Esophagus muscularis mucosa (tissue), 4 donors: ENCODE data around the gene SNRNP70.

ENCODE experiments used
- CTCF ChIP-seq, 3 experiments: fragments of 200-600 bp in 2 of 3; fragments of 450-650 bp in 1 of 3; sonication (generic) in 2 of 3; IDR thresholded peaks; one replicate each; pipeline ENCODE4 v1.5.1; 2017 to 2019; ENCODE audit warnings: antibody characterized with exemption in 3 of 3, mild to moderate bottlenecking in 2 of 3, moderate library complexity in 1 of 3
- EP300 ChIP-seq: sonication (generic); formaldehyde crosslinking; IDR thresholded peaks from one replicate; pipeline ENCODE4 v1.6.1; 2017; ENCODE audit warnings: antibody characterized with exemption
- POLR2A ChIP-seq: fragments of 450-650 bp; IDR thresholded peaks from one replicate; pipeline ENCODE4 v1.6.1; 2017; ENCODE audit warnings: antibody characterized with exemption, moderate library complexity, mild to moderate bottlenecking, low read depth
- POLR2AphosphoS5 ChIP-seq, 2 donors: sonication (generic); formaldehyde crosslinking; IDR thresholded peaks; one replicate each; pipeline ENCODE4 v1.6.1; 2017; ENCODE audit warnings: antibody characterized with exemption in 2 of 2

- TF ChIP-seq POLR2A = no peak
- TF ChIP-seq CTCF (IDR thresholded peaks at IDR 0.05) = no peak
- TF ChIP-seq EP300 = no peak
- TF ChIP-seq POLR2AphosphoS5 (IDR thresholded peaks at IDR 0.05) = no peak
Measured at GRCh38 chr19:49059053-49059452, 26.2 kb upstream of the SNRNP70 start.
